ENCODE data around the gene GPATCH1.

- 0 out of 6 replicates have a peak, but pooled peaks of 1 of the 3 experiments have one; percentile 7 for TF ChIP-seq CTCF (IDR thresholded peaks at IDR 0.05 in 2 of 3, conservative IDR thresholded peaks at IDR 0.05 in 1 of 3; ENCODE audit: insufficient read depth in 2 of 3, low read depth in 1 of 3, low read length in 3 of 3)
- TF ChIP-seq ZFX (CRISPR knock-in tag; IDR thresholded peaks at IDR 0.05): peak; percentile 83
- peak; percentile 85 for TF ChIP-seq CREB1 (IDR thresholded peaks at IDR 0.05)
- peak; percentile 84; the same call in 1 of the 2 replicates for TF ChIP-seq CREB1 (CRISPR knock-in tag; IDR thresholded peaks at IDR 0.05)
Observed at GRCh38 chr19:33080761-33081681, at the start of gene GPATCH1.

All from K562 (cell line).